A673 (cell line): ENCODE measurements around the gene MICAL3. TPM values are rescaled to one million over a fixed set of nuclear protein-coding genes. Genes with fewer than 3 reads are reported as not detected.

Experiments
- BruUV-seq: library from RNA; stranded (reverse); fragments of 400-500 nt; replicated peaks from 2 replicates; lab custom pipeline; 2021; lab: Mats Ljungman, UMichigan
- CTCF ChIA-PET: fragments of 300-600 bp; sonication (Branson Sonifier 250); formaldehyde crosslinking; loops from one replicate; lab custom pipeline; 2022; ENCODE audit warnings: antibody characterized with exemption; lab: Charles Lee
- POLR2A ChIA-PET: fragments of 300-600 bp; sonication (Branson Sonifier 250); formaldehyde crosslinking; loops from one replicate; lab custom pipeline; 2022; ENCODE audit warnings: antibody characterized with exemption; ENCODE audit not compliant: low non-redundant PET; lab: Charles Lee
- DNase-seq: peaks from one replicate; pipeline ENCODE4 v3.0.0-alpha.2; 2015; ENCODE audit warnings: low spot score
- H3K27ac ChIP-seq: fragments of 200-600 bp; sonication (generic); 2 replicates; pipeline ENCODE4 v1.5.1; 2016; ENCODE audit warnings: mixed run types, low read depth, mild to moderate bottlenecking, mixed read lengths, antibody characterized with exemption, low read length; ENCODE audit not compliant: poor library complexity, severe bottlenecking
- H3K27me3 ChIP-seq: fragments of 200-600 bp; sonication (generic); replicated peaks from 2 replicates; pipeline ENCODE4 v1.6.1; 2017; ENCODE audit warnings: mixed run types, low read depth, mild to moderate bottlenecking, mixed read lengths, antibody characterized with exemption, low read length; ENCODE audit not compliant: insufficient read depth, poor library complexity
- H3K36me3 ChIP-seq: fragments of 200-600 bp; sonication (generic); 2 replicates; pipeline ENCODE4 v1.6.1; 2016; ENCODE audit warnings: mixed run types, mild to moderate bottlenecking, mixed read lengths, antibody characterized with exemption, low read length; ENCODE audit not compliant: insufficient read depth, poor library complexity, severe bottlenecking
- H3K4me1 ChIP-seq: fragments of 200-600 bp; sonication (generic); 2 replicates; pipeline ENCODE4 v1.6.1; 2017; ENCODE audit warnings: mixed run types, mild to moderate bottlenecking, mixed read lengths, antibody characterized with exemption, low read length; ENCODE audit not compliant: insufficient read depth, poor library complexity, severe bottlenecking
- H3K4me3 ChIP-seq: fragments of 200-600 bp; sonication (generic); 2 replicates; pipeline ENCODE4 v1.5.1; 2016; ENCODE audit warnings: low read depth, mixed run types, mild to moderate bottlenecking, mixed read lengths, low read length; ENCODE audit not compliant: poor library complexity, severe bottlenecking
- H3K9me3 ChIP-seq: fragments of 200-600 bp; sonication (generic); 2 replicates; pipeline ENCODE4 v1.6.1; 2016; ENCODE audit warnings: mixed run types, low read depth, mild to moderate bottlenecking, mixed read lengths, antibody characterized with exemption, low read length; ENCODE audit not compliant: poor library complexity, severe bottlenecking
- CTCF ChIP-seq: fragments of 300-800, 200-600 bp; sonication (generic); conservative IDR thresholded peaks from 2 replicates; pipeline ENCODE4 v1.5.1; 2017; ENCODE audit warnings: low read depth, mild to moderate bottlenecking, antibody characterized with exemption, low read length, moderate library complexity, mixed read lengths
- EZH2 ChIP-seq: fragments of 200-600 bp; sonication (generic); IDR thresholded peaks from 2 replicates; pipeline ENCODE4 v1.6.1; 2017; ENCODE audit warnings: borderline replicate concordance, low read depth, mild to moderate bottlenecking, mixed read lengths, antibody characterized with exemption, low read length; ENCODE audit not compliant: poor library complexity, severe bottlenecking
- intact Hi-C: fragments of 100-400 bp; cut with micrococcal nuclease; formaldehyde crosslinking; loops from one replicate; pipeline ENCODE4 v1.10.0; 2022; ENCODE audit not compliant: unreplicated experiment
- total RNA-seq: library from RNA; stranded (reverse); gene quantifications from 2 replicates; pipeline ENCODE4 v1.2.3, GENCODE V29; 2021

Gene MICAL3
- total RNA-seq, 1 experiment from 2014 or later: 63.6 TPM

GRCh38 chr22:17926516-17926915, 97.8 kb downstream of the MICAL3 start:
- Histone ChIP-seq H3K4me1 (peaks cover 4% of the 10 kb centered on the region), H3K27me3 (no peaks in the 10 kb centered on the region), H3K4me3 (no peak overlapping the region), H3K9me3 (no peaks in the 10 kb centered on the region), H3K36me3 (no peaks in the 10 kb centered on the region), H3K27ac (no peak overlapping the region)
- BruUV-seq: no TSS peak
- CTCF ChIA-PET: no interaction called here
- TF ChIP-seq CTCF (no peak), EZH2 (no peak)
- DNase-seq: no peak
- POLR2A ChIA-PET: no interaction called here
- intact Hi-C loops: no loop called here

DNA sequence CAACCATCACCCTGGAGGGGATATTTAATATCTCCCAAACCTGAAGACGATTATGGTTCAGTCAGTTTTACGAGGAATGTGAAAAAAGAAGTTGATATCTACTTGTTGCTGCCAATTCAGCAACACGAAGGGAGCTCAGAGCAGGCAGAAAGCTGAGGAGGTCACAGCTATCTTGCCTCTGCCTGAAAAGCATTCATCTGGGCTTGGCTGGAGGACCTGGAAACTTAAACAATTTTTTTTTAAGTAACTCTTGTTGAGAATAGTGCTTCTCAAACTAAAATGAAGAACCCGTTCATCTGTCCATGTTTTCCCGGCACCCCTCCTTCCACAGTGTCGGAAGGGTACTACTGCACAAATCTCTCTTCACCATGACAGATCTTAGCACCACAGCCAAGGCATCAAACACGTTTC, 98.9 kb downstream of the MICAL3 start:
- H3K4me1 ChIP-seq: peaks cover 4% of the 10 kb centered on the region
- intact Hi-C loops: no loop called here
- no TSS peak for BruUV-seq
- CTCF ChIA-PET: no interaction called here
- no peak overlapping the region for H3K4me3 ChIP-seq
- TF ChIP-seq EZH2: no peak
- TF ChIP-seq CTCF: no peak
- H3K36me3 ChIP-seq: no peaks in the 10 kb centered on the region
- H3K27me3 ChIP-seq: no peaks in the 10 kb centered on the region
- H3K9me3 ChIP-seq: no peaks in the 10 kb centered on the region
- POLR2A ChIA-PET: no interaction called here
- no peak overlapping the region for H3K27ac ChIP-seq
- DNase-seq: no peak

GRCh38 chr22:17924735-17925364, 99.5 kb downstream of the MICAL3 start:
- POLR2A ChIA-PET: no interaction called here
- Histone ChIP-seq H3K4me1 (peaks cover 4% of the 10 kb centered on the region), H3K9me3 (no peaks in the 10 kb centered on the region), H3K27me3 (no peaks in the 10 kb centered on the region), H3K4me3 (no peak overlapping the region), H3K27ac (no peak overlapping the region), H3K36me3 (no peaks in the 10 kb centered on the region)
- CTCF ChIA-PET: no interaction called here
- intact Hi-C loops: no loop called here
- TF ChIP-seq EZH2 (no peak), CTCF (no peak)
- no peak for DNase-seq
- no TSS peak for BruUV-seq
